ENCODE results near the gene AMIGO3. TPM values are rescaled to one million over a fixed set of nuclear protein-coding genes. Genes with fewer than 3 reads are reported as not detected.

The AMIGO3 gene
- total RNA-seq, 1 donor from 2014 or later = not detected

DNA sequence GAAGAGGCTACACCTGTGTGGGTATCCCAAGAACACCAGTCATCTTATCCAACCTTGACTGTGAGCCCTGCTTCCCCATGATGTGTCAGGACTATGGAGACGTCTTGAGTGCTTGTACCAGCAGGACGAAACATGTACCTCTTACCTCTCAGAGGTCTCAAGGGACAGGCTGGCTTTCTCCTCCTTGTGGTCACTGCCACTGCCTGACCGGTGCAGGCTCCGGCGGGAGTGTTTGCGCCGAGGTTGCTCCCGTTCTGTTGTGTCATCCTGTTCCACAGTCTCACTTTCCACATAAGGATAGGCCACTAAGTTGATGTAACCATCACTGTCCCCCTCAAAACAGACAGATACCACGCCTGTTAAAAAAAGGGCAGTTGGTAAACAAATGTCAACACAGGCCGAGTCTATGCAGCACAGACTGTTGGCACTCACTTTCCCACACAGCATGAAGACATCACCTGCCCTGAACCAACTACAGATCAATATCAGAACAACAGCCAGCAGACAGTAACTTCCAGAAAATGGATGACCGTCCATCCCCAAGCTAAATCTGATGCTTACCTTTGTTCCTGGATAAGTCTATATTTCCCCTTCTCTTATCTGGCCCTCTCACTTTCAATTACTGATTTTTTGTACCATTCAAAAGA is 18.7 kb upstream of the AMIGO3 start:
- H3K9me3 Mint-ChIP-seq = no peaks in the 10 kb centered on the region
- Histone ChIP-seq H3K4me2 (no peak overlapping the region), H3K9ac (no peak overlapping the region), H3K4me1 (no peaks in the 10 kb centered on the region), H3K79me2 (ENCODE audit: low read depth) (peaks cover 19% of the 10 kb centered on the region), H3K27ac (no peak overlapping the region), H3F3A (ENCODE audit: low read depth) (peaks cover 17% of the 10 kb centered on the region), H3K9me3 (ENCODE audit: low read depth) (no peaks in the 10 kb centered on the region), H2AFZ (replicated peaks) (no peak overlapping the region), H3K36me3 (peaks cover 8% of the 10 kb centered on the region), H4K20me1 (ENCODE audit: low read depth) (peaks cover 19% of the 10 kb centered on the region), H3K27me3 (no peaks in the 10 kb centered on the region), H3K4me3 (no peak overlapping the region)
- peaks cover 32% of the 10 kb centered on the region for H3K36me3 Mint-ChIP-seq
- H3K4me3 Mint-ChIP-seq = no peak overlapping the region
- H3K27me3 Mint-ChIP-seq (ENCODE audit: insufficient read depth, low read depth) = no peaks in the 10 kb centered on the region
- no peaks in the 10 kb centered on the region for H3K4me1 Mint-ChIP-seq
- TF ChIP-seq, protein P1, sequence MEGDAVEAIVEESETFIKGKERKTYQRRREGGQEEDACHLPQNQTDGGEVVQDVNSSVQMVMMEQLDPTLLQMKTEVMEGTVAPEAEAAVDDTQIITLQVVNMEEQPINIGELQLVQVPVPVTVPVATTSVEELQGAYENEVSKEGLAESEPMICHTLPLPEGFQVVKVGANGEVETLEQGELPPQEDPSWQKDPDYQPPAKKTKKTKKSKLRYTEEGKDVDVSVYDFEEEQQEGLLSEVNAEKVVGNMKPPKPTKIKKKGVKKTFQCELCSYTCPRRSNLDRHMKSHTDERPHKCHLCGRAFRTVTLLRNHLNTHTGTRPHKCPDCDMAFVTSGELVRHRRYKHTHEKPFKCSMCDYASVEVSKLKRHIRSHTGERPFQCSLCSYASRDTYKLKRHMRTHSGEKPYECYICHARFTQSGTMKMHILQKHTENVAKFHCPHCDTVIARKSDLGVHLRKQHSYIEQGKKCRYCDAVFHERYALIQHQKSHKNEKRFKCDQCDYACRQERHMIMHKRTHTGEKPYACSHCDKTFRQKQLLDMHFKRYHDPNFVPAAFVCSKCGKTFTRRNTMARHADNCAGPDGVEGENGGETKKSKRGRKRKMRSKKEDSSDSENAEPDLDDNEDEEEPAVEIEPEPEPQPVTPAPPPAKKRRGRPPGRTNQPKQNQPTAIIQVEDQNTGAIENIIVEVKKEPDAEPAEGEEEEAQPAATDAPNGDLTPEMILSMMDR (IDR thresholded peaks at IDR 0.05) = no peak
- TF ChIP-seq EZH2phosphoT487 (IDR thresholded peaks at IDR 0.05) = no peak
- TF ChIP-seq EZH2 (IDR thresholded peaks at IDR 0.05) = no peak
- H3K27ac Mint-ChIP-seq = no peak overlapping the region
- DNase-seq (ENCODE audit: low spot score) = no peak

DNA sequence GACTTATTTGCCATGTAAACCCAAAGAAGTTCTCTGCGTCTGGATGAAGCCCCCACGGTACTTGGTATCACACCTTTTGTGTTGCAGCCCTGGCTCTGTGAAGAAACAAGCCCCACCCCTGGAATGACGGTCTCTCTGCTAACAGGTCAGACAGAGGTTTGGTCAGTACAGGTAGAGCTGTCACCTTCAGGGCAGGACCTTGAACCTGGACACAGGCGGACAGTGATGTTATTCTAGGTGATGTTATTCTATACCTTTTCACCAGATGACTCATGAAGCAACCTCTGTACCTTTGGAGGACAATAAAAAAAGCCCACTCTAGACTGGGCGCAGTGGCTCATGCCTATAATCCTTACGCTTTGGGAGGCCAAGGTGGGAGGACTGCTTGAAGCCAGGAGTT is 15.3 kb upstream of the AMIGO3 start:
- Mint-ChIP-seq H3K36me3 (peaks cover 42% of the 10 kb centered on the region), H3K4me1 (no peaks in the 10 kb centered on the region), H3K27ac (no peak overlapping the region), H3K9me3 (no peaks in the 10 kb centered on the region), H3K4me3 (no peak overlapping the region), H3K27me3 (ENCODE audit: insufficient read depth, low read depth) (no peaks in the 10 kb centered on the region)
- Histone ChIP-seq H3K4me1 (no peaks in the 10 kb centered on the region), H3K9me3 (ENCODE audit: low read depth) (no peaks in the 10 kb centered on the region), H3F3A (ENCODE audit: low read depth) (peaks cover 7% of the 10 kb centered on the region), H4K20me1 (ENCODE audit: low read depth) (no peaks in the 10 kb centered on the region), H3K4me2 (no peak overlapping the region), H3K27me3 (no peaks in the 10 kb centered on the region), H3K9ac (no peak overlapping the region), H3K27ac (no peak overlapping the region), H3K79me2 (ENCODE audit: low read depth) (no peaks in the 10 kb centered on the region), H3K4me3 (no peak overlapping the region), H3K36me3 (peaks cover 8% of the 10 kb centered on the region), H2AFZ (replicated peaks) (no peak overlapping the region)
- DNase-seq (ENCODE audit: low spot score) = no peak
- TF ChIP-seq, protein P1 (IDR thresholded peaks at IDR 0.05) = no peak
- no peak for TF ChIP-seq EZH2phosphoT487 (IDR thresholded peaks at IDR 0.05)
- TF ChIP-seq EZH2 (IDR thresholded peaks at IDR 0.05) = no peak

DNA sequence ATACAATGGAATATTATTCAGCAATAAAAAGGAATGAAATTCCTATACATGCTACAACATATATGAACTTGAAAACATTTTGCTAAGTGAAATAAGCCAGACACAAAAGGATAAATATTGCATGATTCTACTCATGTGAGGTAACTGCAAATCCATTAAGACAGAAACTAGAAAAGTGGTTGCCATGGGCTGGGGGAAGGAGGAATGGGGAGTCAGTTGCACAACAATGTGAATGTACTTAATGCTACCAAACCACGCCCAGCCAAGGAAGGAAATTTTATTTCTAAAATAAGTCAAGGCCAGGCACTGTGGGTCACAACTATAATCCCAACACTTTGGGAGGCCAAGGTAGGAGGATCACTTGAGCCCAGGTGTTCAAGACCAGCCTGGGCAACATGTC is 14.1 kb upstream of the AMIGO3 start:
- Histone ChIP-seq H3F3A (ENCODE audit: low read depth) (peaks cover 7% of the 10 kb centered on the region), H3K27ac (no peak overlapping the region), H3K36me3 (peaks cover 8% of the 10 kb centered on the region), H2AFZ (replicated peaks) (no peak overlapping the region), H3K4me3 (no peak overlapping the region), H3K4me1 (no peaks in the 10 kb centered on the region), H3K4me2 (no peak overlapping the region), H4K20me1 (ENCODE audit: low read depth) (no peaks in the 10 kb centered on the region), H3K27me3 (no peaks in the 10 kb centered on the region), H3K9ac (no peak overlapping the region), H3K79me2 (ENCODE audit: low read depth) (no peaks in the 10 kb centered on the region), H3K9me3 (ENCODE audit: low read depth) (no peaks in the 10 kb centered on the region)
- Mint-ChIP-seq H3K27ac (no peak overlapping the region), H3K4me3 (no peak overlapping the region), H3K4me1 (no peaks in the 10 kb centered on the region), H3K27me3 (ENCODE audit: insufficient read depth, low read depth) (no peaks in the 10 kb centered on the region), H3K36me3 (peaks cover 36% of the 10 kb centered on the region), H3K9me3 (no peaks in the 10 kb centered on the region)
- no peak for DNase-seq (ENCODE audit: low spot score)
- TF ChIP-seq EZH2 (IDR thresholded peaks at IDR 0.05) = no peak
- TF ChIP-seq, protein P1 (IDR thresholded peaks at IDR 0.05) = no peak

Measured in neural progenitor cell (in vitro differentiated cells).